HEK293 (cell line): ENCODE results near the gene RRP12.

ENCODE experiments used
- GLI4 ChIP-seq: fragments of 450-650 bp; formaldehyde crosslinking; IDR thresholded peaks from 2 replicates; pipeline ENCODE4 v1.5.1; 2016; ENCODE audit warnings: missing biosample characterization, missing genetic modification characterization
- KLF1 ChIP-seq: fragments of 450-650 bp; formaldehyde crosslinking; IDR thresholded peaks from 2 replicates; pipeline ENCODE4 v1.5.1; 2016; ENCODE audit warnings: missing biosample characterization, missing genetic modification characterization
- KLF16 ChIP-seq: fragments of 450-650 bp; formaldehyde crosslinking; IDR thresholded peaks from 2 replicates; pipeline ENCODE4 v1.5.1; 2017; ENCODE audit warnings: missing biosample characterization, missing genetic modification characterization
- KLF7 ChIP-seq: fragments of 450-650 bp; formaldehyde crosslinking; IDR thresholded peaks from 2 replicates; pipeline ENCODE4 v1.5.1; 2016; ENCODE audit warnings: missing biosample characterization, missing genetic modification characterization, borderline replicate concordance
- KLF9 ChIP-seq: fragments of 450-650 bp; formaldehyde crosslinking; IDR thresholded peaks from 2 replicates; pipeline ENCODE4 v1.5.1; 2016; ENCODE audit warnings: missing biosample characterization, missing genetic modification characterization, low read depth
- SP2 ChIP-seq: fragments of 450-650 bp; formaldehyde crosslinking; IDR thresholded peaks from 2 replicates; pipeline ENCODE4 v1.5.1; 2016; ENCODE audit warnings: missing biosample characterization, missing genetic modification characterization
- YY1 ChIP-seq: fragments of 450-650 bp; formaldehyde crosslinking; IDR thresholded peaks from 2 replicates; pipeline ENCODE4 v1.5.1; 2018; ENCODE audit warnings: missing biosample characterization, missing genetic modification characterization
- ZBTB21 ChIP-seq: fragments of 450-650 bp; formaldehyde crosslinking; IDR thresholded peaks from 2 replicates; pipeline ENCODE4 v1.5.1; 2017; ENCODE audit warnings: missing biosample characterization, missing genetic modification characterization
- ZEB2 ChIP-seq: fragments of 450-650 bp; formaldehyde crosslinking; IDR thresholded peaks from 2 replicates; pipeline ENCODE4 v1.5.1; 2016; ENCODE audit warnings: missing biosample characterization, missing genetic modification characterization
- ZNF391 ChIP-seq: fragments of 450-650 bp; formaldehyde crosslinking; IDR thresholded peaks from 2 replicates; pipeline ENCODE4 v1.5.1; 2016; ENCODE audit warnings: low read depth, missing biosample characterization, missing genetic modification characterization, borderline replicate concordance
- ZNF544 ChIP-seq: fragments of 450-650 bp; formaldehyde crosslinking; IDR thresholded peaks from 2 replicates; pipeline ENCODE4 v1.5.0; 2017; ENCODE audit warnings: missing biosample characterization, missing genetic modification characterization
- ZNF560 ChIP-seq: fragments of 450-650 bp; formaldehyde crosslinking; IDR thresholded peaks from 2 replicates; pipeline ENCODE4 v1.5.1; 2017; ENCODE audit warnings: missing biosample characterization, missing genetic modification characterization, borderline replicate concordance
- ZNF561 ChIP-seq: fragments of 450-650 bp; IDR thresholded peaks from 2 replicates; pipeline ENCODE4 v1.5.1; 2018; ENCODE audit warnings: missing biosample characterization, missing genetic modification characterization, borderline replicate concordance
- ZNF629 ChIP-seq: fragments of 450-650 bp; formaldehyde crosslinking; IDR thresholded peaks from 2 replicates; pipeline ENCODE4 v1.5.1; 2017; ENCODE audit warnings: missing biosample characterization, missing genetic modification characterization
- ZSCAN30 ChIP-seq: fragments of 450-650 bp; IDR thresholded peaks from 2 replicates; pipeline ENCODE4 v1.5.1; 2018; ENCODE audit warnings: missing biosample characterization, mild to moderate bottlenecking, missing genetic modification characterization, moderate library complexity
- TF ChIP-seq, protein P1 (sequence below): fragments of 450-650 bp; formaldehyde crosslinking; IDR thresholded peaks from 2 replicates; pipeline ENCODE4 v1.5.1; 2016; ENCODE audit warnings: missing biosample characterization, missing genetic modification characterization
- TF ChIP-seq, protein P2 (sequence below): fragments of 450-650 bp; formaldehyde crosslinking; IDR thresholded peaks from 2 replicates; pipeline ENCODE4 v1.5.1; 2017; ENCODE audit warnings: missing biosample characterization, mild to moderate bottlenecking, missing genetic modification characterization, moderate library complexity
- TF ChIP-seq, protein P3 (sequence below): fragments of 450-650 bp; formaldehyde crosslinking; IDR thresholded peaks from 2 replicates; pipeline ENCODE4 v1.5.1; 2017; ENCODE audit warnings: missing biosample characterization, missing genetic modification characterization
- TF ChIP-seq, protein P4 (sequence below): fragments of 450-650 bp; formaldehyde crosslinking; IDR thresholded peaks from 2 replicates; pipeline ENCODE4 v1.5.1; 2016; ENCODE audit warnings: missing biosample characterization, missing genetic modification characterization
- TF ChIP-seq, protein P5 (sequence below): fragments of 450-650 bp; formaldehyde crosslinking; IDR thresholded peaks from 2 replicates; pipeline ENCODE4 v1.5.1; 2017; ENCODE audit warnings: missing biosample characterization, missing genetic modification characterization
- TF ChIP-seq, protein P6 (sequence below): fragments of 450-650 bp; formaldehyde crosslinking; IDR thresholded peaks from 2 replicates; pipeline ENCODE4 v1.5.1; 2016; ENCODE audit warnings: missing biosample characterization, missing genetic modification characterization, borderline replicate concordance
- TF ChIP-seq, protein P7 (sequence below): fragments of 450-650 bp; formaldehyde crosslinking; IDR thresholded peaks from 2 replicates; pipeline ENCODE4; 2016; ENCODE audit warnings: missing biosample characterization, missing genetic modification characterization
- TF ChIP-seq, protein P8 (sequence below): fragments of 450-650 bp; formaldehyde crosslinking; IDR thresholded peaks from 2 replicates; pipeline ENCODE4 v1.5.1; 2017; ENCODE audit warnings: missing biosample characterization, missing genetic modification characterization

RRP12 gene

DNA sequence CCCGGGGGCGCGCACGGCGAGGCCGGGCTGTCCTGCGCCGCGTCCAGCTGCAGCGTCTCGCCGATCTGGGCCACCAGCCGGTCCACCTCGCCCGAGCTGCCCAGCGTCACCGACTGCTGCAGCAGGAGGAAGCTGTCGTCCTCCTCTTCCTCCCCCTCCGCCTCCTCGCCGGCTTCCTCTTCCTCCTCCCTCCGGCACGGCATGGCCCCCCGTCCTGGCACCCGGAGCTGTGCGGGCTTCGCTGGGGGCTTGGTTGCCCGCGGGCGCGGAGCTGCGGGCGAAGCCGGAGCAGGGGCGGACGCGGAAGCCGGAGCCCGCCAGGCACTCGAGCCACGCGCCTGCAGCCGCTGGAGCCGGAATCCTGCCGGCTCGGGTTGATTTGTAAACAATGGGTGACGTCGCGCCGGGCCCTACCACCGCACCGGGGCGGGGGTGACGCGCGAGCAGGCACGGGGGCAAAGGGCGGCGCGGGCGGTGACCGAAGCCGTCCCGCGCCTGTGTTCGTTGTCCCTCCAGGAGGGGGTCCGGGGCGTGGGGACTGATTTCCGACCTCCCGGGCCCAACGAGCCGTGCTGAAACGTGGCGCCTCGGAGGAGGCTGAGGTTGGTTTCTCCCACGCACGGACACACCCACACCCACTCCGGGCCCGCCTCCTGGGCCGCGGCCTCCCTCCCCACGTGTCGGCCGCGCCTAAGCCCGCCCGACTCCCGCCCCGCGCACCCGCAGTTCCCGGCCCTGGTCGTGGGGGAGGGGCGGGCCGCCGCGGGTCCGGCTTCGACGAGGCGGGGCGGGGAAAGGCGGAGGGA, 66.6 kb downstream of the RRP12 start, which contains the start of gene FRAT2 (continued):
- peak; percentile 56; the same call in 1 of the 2 replicates for TF ChIP-seq YY1 (tag by site-specific recombination)
- TF ChIP-seq, protein P1, sequence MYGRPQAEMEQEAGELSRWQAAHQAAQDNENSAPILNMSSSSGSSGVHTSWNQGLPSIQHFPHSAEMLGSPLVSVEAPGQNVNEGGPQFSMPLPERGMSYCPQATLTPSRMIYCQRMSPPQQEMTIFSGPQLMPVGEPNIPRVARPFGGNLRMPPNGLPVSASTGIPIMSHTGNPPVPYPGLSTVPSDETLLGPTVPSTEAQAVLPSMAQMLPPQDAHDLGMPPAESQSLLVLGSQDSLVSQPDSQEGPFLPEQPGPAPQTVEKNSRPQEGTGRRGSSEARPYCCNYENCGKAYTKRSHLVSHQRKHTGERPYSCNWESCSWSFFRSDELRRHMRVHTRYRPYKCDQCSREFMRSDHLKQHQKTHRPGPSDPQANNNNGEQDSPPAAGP (tag by site-specific recombination), result peak; percentile 99
- TF ChIP-seq ZNF391, result peak; percentile 76; the same call in 1 of the 2 replicates
- TF ChIP-seq, protein P2, sequence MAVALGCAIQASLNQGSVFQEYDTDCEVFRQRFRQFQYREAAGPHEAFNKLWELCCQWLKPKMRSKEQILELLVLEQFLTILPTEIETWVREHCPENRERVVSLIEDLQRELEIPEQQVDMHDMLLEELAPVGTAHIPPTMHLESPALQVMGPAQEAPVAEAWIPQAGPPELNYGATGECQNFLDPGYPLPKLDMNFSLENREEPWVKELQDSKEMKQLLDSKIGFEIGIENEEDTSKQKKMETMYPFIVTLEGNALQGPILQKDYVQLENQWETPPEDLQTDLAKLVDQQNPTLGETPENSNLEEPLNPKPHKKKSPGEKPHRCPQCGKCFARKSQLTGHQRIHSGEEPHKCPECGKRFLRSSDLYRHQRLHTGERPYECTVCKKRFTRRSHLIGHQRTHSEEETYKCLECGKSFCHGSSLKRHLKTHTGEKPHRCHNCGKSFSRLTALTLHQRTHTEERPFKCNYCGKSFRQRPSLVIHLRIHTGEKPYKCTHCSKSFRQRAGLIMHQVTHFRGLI (tag by site-specific recombination), result peak; percentile 52
- TF ChIP-seq KLF1, result peak; percentile 94
- peak; percentile 100 for TF ChIP-seq KLF9 (tag by site-specific recombination)
- peak; percentile 93 for TF ChIP-seq ZNF629
- TF ChIP-seq, protein P3, sequence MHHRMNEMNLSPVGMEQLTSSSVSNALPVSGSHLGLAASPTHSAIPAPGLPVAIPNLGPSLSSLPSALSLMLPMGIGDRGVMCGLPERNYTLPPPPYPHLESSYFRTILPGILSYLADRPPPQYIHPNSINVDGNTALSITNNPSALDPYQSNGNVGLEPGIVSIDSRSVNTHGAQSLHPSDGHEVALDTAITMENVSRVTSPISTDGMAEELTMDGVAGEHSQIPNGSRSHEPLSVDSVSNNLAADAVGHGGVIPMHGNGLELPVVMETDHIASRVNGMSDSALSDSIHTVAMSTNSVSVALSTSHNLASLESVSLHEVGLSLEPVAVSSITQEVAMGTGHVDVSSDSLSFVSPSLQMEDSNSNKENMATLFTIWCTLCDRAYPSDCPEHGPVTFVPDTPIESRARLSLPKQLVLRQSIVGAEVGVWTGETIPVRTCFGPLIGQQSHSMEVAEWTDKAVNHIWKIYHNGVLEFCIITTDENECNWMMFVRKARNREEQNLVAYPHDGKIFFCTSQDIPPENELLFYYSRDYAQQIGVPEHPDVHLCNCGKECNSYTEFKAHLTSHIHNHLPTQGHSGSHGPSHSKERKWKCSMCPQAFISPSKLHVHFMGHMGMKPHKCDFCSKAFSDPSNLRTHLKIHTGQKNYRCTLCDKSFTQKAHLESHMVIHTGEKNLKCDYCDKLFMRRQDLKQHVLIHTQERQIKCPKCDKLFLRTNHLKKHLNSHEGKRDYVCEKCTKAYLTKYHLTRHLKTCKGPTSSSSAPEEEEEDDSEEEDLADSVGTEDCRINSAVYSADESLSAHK (tag by site-specific recombination), result 0 out of 2 replicates have a peak, but pooled peaks have one; percentile 11
- TF ChIP-seq ZSCAN30 (tag by site-specific recombination), result peak; percentile 63
- TF ChIP-seq ZNF560, result no peak
- TF ChIP-seq ZNF544, result no peak
- peak; percentile 90 for TF ChIP-seq SP2
- TF ChIP-seq, protein P4, sequence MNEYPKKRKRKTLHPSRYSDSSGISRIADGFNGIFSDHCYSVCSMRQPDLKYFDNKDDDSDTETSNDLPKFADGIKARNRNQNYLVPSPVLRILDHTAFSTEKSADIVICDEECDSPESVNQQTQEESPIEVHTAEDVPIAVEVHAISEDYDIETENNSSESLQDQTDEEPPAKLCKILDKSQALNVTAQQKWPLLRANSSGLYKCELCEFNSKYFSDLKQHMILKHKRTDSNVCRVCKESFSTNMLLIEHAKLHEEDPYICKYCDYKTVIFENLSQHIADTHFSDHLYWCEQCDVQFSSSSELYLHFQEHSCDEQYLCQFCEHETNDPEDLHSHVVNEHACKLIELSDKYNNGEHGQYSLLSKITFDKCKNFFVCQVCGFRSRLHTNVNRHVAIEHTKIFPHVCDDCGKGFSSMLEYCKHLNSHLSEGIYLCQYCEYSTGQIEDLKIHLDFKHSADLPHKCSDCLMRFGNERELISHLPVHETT, result peak; percentile 84; the same call in 1 of the 2 replicates
- TF ChIP-seq ZBTB21 (tag by site-specific recombination), result peak; percentile 33; the same call in 1 of the 2 replicates
- TF ChIP-seq, protein P5, sequence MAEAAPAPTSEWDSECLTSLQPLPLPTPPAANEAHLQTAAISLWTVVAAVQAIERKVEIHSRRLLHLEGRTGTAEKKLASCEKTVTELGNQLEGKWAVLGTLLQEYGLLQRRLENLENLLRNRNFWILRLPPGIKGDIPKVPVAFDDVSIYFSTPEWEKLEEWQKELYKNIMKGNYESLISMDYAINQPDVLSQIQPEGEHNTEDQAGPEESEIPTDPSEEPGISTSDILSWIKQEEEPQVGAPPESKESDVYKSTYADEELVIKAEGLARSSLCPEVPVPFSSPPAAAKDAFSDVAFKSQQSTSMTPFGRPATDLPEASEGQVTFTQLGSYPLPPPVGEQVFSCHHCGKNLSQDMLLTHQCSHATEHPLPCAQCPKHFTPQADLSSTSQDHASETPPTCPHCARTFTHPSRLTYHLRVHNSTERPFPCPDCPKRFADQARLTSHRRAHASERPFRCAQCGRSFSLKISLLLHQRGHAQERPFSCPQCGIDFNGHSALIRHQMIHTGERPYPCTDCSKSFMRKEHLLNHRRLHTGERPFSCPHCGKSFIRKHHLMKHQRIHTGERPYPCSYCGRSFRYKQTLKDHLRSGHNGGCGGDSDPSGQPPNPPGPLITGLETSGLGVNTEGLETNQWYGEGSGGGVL (tag by site-specific recombination), result 0 out of 2 replicates have a peak, but pooled peaks have one; percentile 41
- TF ChIP-seq KLF16 (tag by site-specific recombination), result peak; percentile 99
- peak; percentile 81 for TF ChIP-seq KLF7 (tag by site-specific recombination)
- TF ChIP-seq, protein P6, sequence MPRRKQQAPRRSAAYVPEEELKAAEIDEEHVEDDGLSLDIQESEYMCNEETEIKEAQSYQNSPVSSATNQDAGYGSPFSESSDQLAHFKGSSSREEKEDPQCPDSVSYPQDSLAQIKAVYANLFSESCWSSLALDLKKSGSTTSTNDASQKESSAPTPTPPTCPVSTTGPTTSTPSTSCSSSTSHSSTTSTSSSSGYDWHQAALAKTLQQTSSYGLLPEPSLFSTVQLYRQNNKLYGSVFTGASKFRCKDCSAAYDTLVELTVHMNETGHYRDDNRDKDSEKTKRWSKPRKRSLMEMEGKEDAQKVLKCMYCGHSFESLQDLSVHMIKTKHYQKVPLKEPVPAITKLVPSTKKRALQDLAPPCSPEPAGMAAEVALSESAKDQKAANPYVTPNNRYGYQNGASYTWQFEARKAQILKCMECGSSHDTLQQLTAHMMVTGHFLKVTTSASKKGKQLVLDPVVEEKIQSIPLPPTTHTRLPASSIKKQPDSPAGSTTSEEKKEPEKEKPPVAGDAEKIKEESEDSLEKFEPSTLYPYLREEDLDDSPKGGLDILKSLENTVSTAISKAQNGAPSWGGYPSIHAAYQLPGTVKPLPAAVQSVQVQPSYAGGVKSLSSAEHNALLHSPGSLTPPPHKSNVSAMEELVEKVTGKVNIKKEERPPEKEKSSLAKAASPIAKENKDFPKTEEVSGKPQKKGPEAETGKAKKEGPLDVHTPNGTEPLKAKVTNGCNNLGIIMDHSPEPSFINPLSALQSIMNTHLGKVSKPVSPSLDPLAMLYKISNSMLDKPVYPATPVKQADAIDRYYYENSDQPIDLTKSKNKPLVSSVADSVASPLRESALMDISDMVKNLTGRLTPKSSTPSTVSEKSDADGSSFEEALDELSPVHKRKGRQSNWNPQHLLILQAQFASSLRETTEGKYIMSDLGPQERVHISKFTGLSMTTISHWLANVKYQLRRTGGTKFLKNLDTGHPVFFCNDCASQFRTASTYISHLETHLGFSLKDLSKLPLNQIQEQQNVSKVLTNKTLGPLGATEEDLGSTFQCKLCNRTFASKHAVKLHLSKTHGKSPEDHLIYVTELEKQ (tag by site-specific recombination), result 0 out of 2 replicates have a peak, but pooled peaks have one; percentile 20
- TF ChIP-seq ZEB2 (tag by site-specific recombination), result peak; percentile 95
- peak; percentile 79; the same call in 1 of the 2 replicates for TF ChIP-seq GLI4 (tag by site-specific recombination)
- TF ChIP-seq, protein P7, sequence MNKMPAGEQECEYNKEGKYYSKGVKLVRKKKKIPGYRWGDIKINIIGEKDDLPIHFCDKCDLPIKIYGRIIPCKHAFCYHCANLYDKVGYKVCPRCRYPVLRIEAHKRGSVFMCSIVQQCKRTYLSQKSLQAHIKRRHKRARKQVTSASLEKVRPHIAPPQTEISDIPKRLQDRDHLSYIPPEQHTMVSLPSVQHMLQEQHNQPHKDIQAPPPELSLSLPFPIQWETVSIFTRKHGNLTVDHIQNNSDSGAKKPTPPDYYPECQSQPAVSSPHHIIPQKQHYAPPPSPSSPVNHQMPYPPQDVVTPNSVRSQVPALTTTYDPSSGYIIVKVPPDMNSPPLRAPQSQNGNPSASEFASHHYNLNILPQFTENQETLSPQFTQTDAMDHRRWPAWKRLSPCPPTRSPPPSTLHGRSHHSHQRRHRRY, result no peak
- TF ChIP-seq, protein P8, sequence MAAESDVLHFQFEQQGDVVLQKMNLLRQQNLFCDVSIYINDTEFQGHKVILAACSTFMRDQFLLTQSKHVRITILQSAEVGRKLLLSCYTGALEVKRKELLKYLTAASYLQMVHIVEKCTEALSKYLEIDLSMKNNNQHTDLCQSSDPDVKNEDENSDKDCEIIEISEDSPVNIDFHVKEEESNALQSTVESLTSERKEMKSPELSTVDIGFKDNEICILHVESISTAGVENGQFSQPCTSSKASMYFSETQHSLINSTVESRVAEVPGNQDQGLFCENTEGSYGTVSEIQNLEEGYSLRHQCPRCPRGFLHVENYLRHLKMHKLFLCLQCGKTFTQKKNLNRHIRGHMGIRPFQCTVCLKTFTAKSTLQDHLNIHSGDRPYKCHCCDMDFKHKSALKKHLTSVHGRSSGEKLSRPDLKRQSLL (tag by site-specific recombination), result peak; percentile 93
- peak; percentile 59; the same call in 1 of the 2 replicates for TF ChIP-seq ZNF561
